ENCODE measurements around the gene KLHL29.

- TF ChIP-seq CTCF (IDR thresholded peaks at IDR 0.05) (no peak), POLR2A (IDR thresholded peaks at IDR 0.05) (no peak)
These were observed 321.0 kb downstream of the KLHL29 start for GRCh38 chr2:23705771-23706612.
